Keratinocyte (primary cell): ENCODE measurements around the gene SSTR5. TPM values are rescaled to one million over a fixed set of nuclear protein-coding genes. Genes with fewer than 3 reads are reported as not detected.

Experiments
- DNase-seq: peaks from one replicate; pipeline ENCODE4 v3.0.0-alpha.2; 2011; ENCODE audit warnings: low read depth, missing footprints, low spot score
- FAIRE-seq: peaks from 2 replicates; lab custom pipeline; 2011; peaks lifted over from hg19 to GRCh38; lab: Jason Lieb, UNC
- H2AFZ ChIP-seq: 2 replicates; pipeline ENCODE4 v1.6.0; 2012; ENCODE audit warnings: low read length, control low read depth, inconsistent platforms; ENCODE audit not compliant: control insufficient read depth
- H3K27ac ChIP-seq: 2 replicates; pipeline ENCODE4 v1.5.1; 2011; ENCODE audit warnings: low read length; ENCODE audit not compliant: control insufficient read depth, insufficient read depth
- H3K27me3 ChIP-seq: 3 replicates; pipeline ENCODE4 v1.6.0; 2011; ENCODE audit warnings: low read length; ENCODE audit not compliant: control insufficient read depth, insufficient read depth; ENCODE audit errors: extremely low read depth
- H3K36me3 ChIP-seq, 2 experiments: 2 replicates in 1 of 2; 3 replicates in 1 of 2; pipeline ENCODE4 v1.5.1; 2011; ENCODE audit warnings: low read length in 2 of 2, mild to moderate bottlenecking in 1 of 2; ENCODE audit not compliant: control insufficient read depth in 2 of 2, insufficient read depth in 2 of 2; ENCODE audit errors: extremely low read depth in 1 of 2
- H3K4me1 ChIP-seq: 3 replicates; pipeline ENCODE4 v1.5.1; 2011; ENCODE audit warnings: low read length; ENCODE audit not compliant: control insufficient read depth, insufficient read depth; ENCODE audit errors: extremely low read depth
- H3K4me2 ChIP-seq: 3 replicates; pipeline ENCODE4 v1.6.0; 2011; ENCODE audit warnings: low read depth, low read length; ENCODE audit not compliant: control insufficient read depth, insufficient read depth; ENCODE audit errors: extremely low read depth
- H3K4me3 ChIP-seq, 3 experiments: fragments of 200-600 bp in 1 of 3; sonication (generic) in 1 of 3; 2 replicates in 2 of 3; 3 replicates in 1 of 3; pipeline ENCODE4 v1.5.1; 2011 to 2016; ENCODE audit warnings: low read length in 3 of 3, mild to moderate bottlenecking in 3 of 3, control low read depth in 2 of 3, inconsistent platforms in 1 of 3, low read depth in 1 of 3, mixed read lengths in 1 of 3, mixed run types in 1 of 3, moderate library complexity in 1 of 3; ENCODE audit not compliant: control insufficient read depth in 2 of 3, insufficient read depth in 2 of 3; ENCODE audit errors: extremely low read depth in 1 of 3
- H3K79me2 ChIP-seq: 2 replicates; pipeline ENCODE4 v1.6.0; 2012; ENCODE audit warnings: low read length; ENCODE audit not compliant: control insufficient read depth, insufficient read depth
- H3K9ac ChIP-seq: 3 replicates; pipeline ENCODE4 v1.6.0; 2011; ENCODE audit warnings: low read length; ENCODE audit not compliant: control insufficient read depth, insufficient read depth; ENCODE audit errors: extremely low read depth
- H3K9me1 ChIP-seq: 3 replicates; pipeline ENCODE4 v1.6.0; 2011; ENCODE audit warnings: low read length; ENCODE audit not compliant: control insufficient read depth, insufficient read depth; ENCODE audit errors: extremely low read depth
- H3K9me3 ChIP-seq: 2 replicates; pipeline ENCODE4 v1.5.1; 2012; ENCODE audit warnings: low read depth, low read length; ENCODE audit not compliant: control insufficient read depth
- H4K20me1 ChIP-seq: 3 replicates; pipeline ENCODE4 v1.6.0; 2011; ENCODE audit warnings: low read length; ENCODE audit not compliant: control insufficient read depth, insufficient read depth; ENCODE audit errors: extremely low read depth
- CTCF ChIP-seq, 3 experiments: IDR thresholded peaks in 1 of 3; conservative IDR thresholded peaks in 1 of 3; optimal IDR thresholded peaks in 1 of 3; 2 replicates in 2 of 3; 3 replicates in 1 of 3; pipeline versions ENCODE3 to v1.5.1; 2011; ENCODE audit warnings: low read length in 3 of 3, mild to moderate bottlenecking in 3 of 3, moderate library complexity in 2 of 3, control low read depth in 1 of 3, inconsistent platforms in 1 of 3; ENCODE audit not compliant: insufficient read depth in 2 of 3; ENCODE audit errors: extremely low read depth in 1 of 3
- EZH2 ChIP-seq: IDR thresholded peaks from one replicate; pipeline ENCODE4 v1.6.1; 2012; ENCODE audit warnings: inconsistent platforms, mild to moderate bottlenecking, low read length, moderate library complexity
- dilution Hi-C: fragments of 300-500 bp; cut with MboI; formaldehyde crosslinking; loops from one replicate; pipeline ENCODE4 v1.7.0; 2020; ENCODE audit warnings: low sequenced_read_pairs; ENCODE audit not compliant: extremely low pct_ligation_motif_present
- polyA plus RNA-seq, 5 experiments: library from polyadenylated mRNA; depleted of rRNA in 3 of 5; stranded (reverse) in 3 of 5; stranded (forward) in 1 of 5; unstranded in 1 of 5; fragments of >200 nt; gene quantifications; 1 replicate in 1 of 5; 2 replicates in 3 of 5; 3 replicates in 1 of 5; pipeline versions ENCODE4 v1.2.1 to v1.2.3, GENCODE V29; 2011 to 2012; ENCODE audit warnings: missing spikeins in 2 of 5, low read depth in 1 of 5, low replicate concordance in 1 of 5

SSTR5 gene
- polyA plus RNA-seq, 1 donor (not counting 4 experiments of a cell fraction or from before 2014, with no cell fraction given): not detected

DNA sequence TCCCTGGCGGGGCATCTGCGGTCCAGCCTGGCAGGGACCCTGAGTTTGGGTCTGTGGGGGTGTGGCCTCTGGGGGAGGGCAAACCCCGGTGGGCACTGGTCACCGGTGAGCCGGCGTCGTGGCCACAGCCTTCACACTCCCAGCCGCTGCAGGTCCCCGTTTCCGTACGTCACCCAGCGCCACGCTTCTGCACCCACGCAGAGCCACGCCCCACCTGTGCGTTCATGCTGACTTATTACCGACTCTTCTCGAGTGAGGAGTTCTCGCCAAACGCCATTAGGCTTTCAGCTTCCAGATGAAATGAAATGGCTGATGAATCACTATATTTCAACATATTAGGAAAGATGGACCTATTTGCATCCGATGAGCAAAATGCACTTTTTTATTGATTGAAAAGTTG lies 8.8 kb upstream of the SSTR5 start:
- dilution Hi-C loops: no loop called here
- no peaks in the 10 kb centered on the region for H3K36me3 ChIP-seq
- H3K9me3 ChIP-seq: no peaks in the 10 kb centered on the region
- no peaks in the 10 kb centered on the region for H3K9me1 ChIP-seq
- FAIRE-seq (no peak), DNase-seq (no peak)
- H3K4me1 ChIP-seq: no peaks in the 10 kb centered on the region
- peaks cover 27% of the 10 kb centered on the region for H3K27me3 ChIP-seq
- H2AFZ ChIP-seq: no peak overlapping the region
- H3K9ac ChIP-seq: no peak overlapping the region
- no peak overlapping the region for H3K4me3 ChIP-seq
- H3K79me2 ChIP-seq: no peaks in the 10 kb centered on the region
- H4K20me1 ChIP-seq: no peaks in the 10 kb centered on the region
- no peak overlapping the region for H3K4me2 ChIP-seq
- TF ChIP-seq EZH2 (no peak), CTCF (optimal IDR thresholded peaks at IDR 0.05 in 1 of 3, IDR thresholded peaks at IDR 0.05 in 1 of 3, conservative IDR thresholded peaks at IDR 0.05 in 1 of 3; ENCODE audit: extremely low read depth in 1 of 3, insufficient read depth in 2 of 3, low read length in 3 of 3) (no peak)
- H3K27ac ChIP-seq: no peak overlapping the region

- Histone ChIP-seq H3K9ac (no peak overlapping the region), H3K4me2 (no peak overlapping the region), H3K4me1 (no peaks in the 10 kb centered on the region), H3K9me1 (no peaks in the 10 kb centered on the region), H3K79me2 (no peaks in the 10 kb centered on the region), H4K20me1 (no peaks in the 10 kb centered on the region), H3K36me3 (no peaks in the 10 kb centered on the region), H3K27me3 (peaks cover 35% of the 10 kb centered on the region), H3K4me3 (no peak overlapping the region), H3K27ac (no peak overlapping the region), H2AFZ (no peak overlapping the region), H3K9me3 (no peaks in the 10 kb centered on the region)
- DNase-seq: no peak
- TF ChIP-seq EZH2 (no peak), CTCF (optimal IDR thresholded peaks at IDR 0.05 in 1 of 3, IDR thresholded peaks at IDR 0.05 in 1 of 3, conservative IDR thresholded peaks at IDR 0.05 in 1 of 3; ENCODE audit: extremely low read depth in 1 of 3, insufficient read depth in 2 of 3, low read length in 3 of 3) (no peak)
- no peak for FAIRE-seq
- dilution Hi-C loops: no loop called here
Observed at GRCh38 chr16:1065469-1066128, 6.9 kb upstream of the SSTR5 start.
